Heart left ventricle (tissue), 13 donors: ENCODE measurements around the gene GALK2.
"Not testable (repeated sequence)": the region's sequence is repeated elsewhere in the genome, so short reads cannot be mapped to it uniquely, and the experiment has no call there.

ENCODE experiments used
- CTCF ChIP-seq, 12 donors: fragments of 200-600 bp; sonication (generic) in 4 of 12; IDR thresholded peaks; one replicate each; pipeline versions ENCODE4 v1.5.0 to v1.8.0; 2018 to 2022; ENCODE audit warnings: antibody characterized with exemption in 12 of 12, mild to moderate bottlenecking in 5 of 12
- POLR2A ChIP-seq, 2 donors: fragments of 450-650 bp; IDR thresholded peaks; one replicate each; pipeline ENCODE4 v1.6.1; 2017; ENCODE audit warnings: antibody characterized with exemption in 2 of 2, mild to moderate bottlenecking in 2 of 2, moderate library complexity in 2 of 2
- donor health status: ischemic (EF 13 %, LVEDD 7.1; RV severe dilation, severe dysfunction).
- donor health status: DM: no; HTN: yes; CAD: no.
- donor health status: DM: no; HTN: no; CAD: no.
- donor health status: ischemic (EF 25% LVEDD 6.9; RV normal size, moderate dysfunction).
- donor health status: ischemic (EF 25% LVEDD 5.7; RV mildly dilated, moderate dysfunction).
- donor health status: ischemic (EF 35%, LVEDD 5.7; RV mildly dilated, moderate dysfunction).
- donor health status: nonischemic (EF 11% LVEDD 7.7; RV severe dilation, severe dysfunction).
- donor health status: DM: yes; HTN: yes; CAD: no.
- donor health status: PGD.
- donor health status: ischemic (EF 29% LVEDD 5.4; RV normal size, mild dysfunction).
- donor health status: nonischemic (EF 23%, LVEDD 6.1; RV moderate dilation, normal function).

- TF ChIP-seq CTCF, POLR2A (IDR thresholded peaks at IDR 0.05): not testable (repeated sequence)
Measured at GRCh38 chr15:49208102-49208501, 38.1 kb downstream of the GALK2 start.
